ENCODE measurements around the gene NANOS1.

NANOS1 gene

GRCh38 chr10:119059557-119059956 is 30.0 kb downstream of the NANOS1 start:
- TF ChIP-seq CTCF (conservative IDR thresholded peaks at IDR 0.05; ENCODE audit: low read depth, low read length) = no peak
- peak; percentile 20 for DNase-seq (ENCODE audit: low read depth)
- H3K4me3 ChIP-seq (ENCODE audit: low read length) = no peak overlapping the region

GRCh38 chr10:119060107-119060506 is 30.6 kb downstream of the NANOS1 start:
- no peak for TF ChIP-seq CTCF (conservative IDR thresholded peaks at IDR 0.05; ENCODE audit: low read depth, low read length)
- peak; percentile 39 for DNase-seq (ENCODE audit: low read depth)

GRCh38 chr10:119061352-119061751 is 31.8 kb downstream of the NANOS1 start:
- DNase-seq (ENCODE audit: low read depth) = no peak
- no peak for TF ChIP-seq CTCF (conservative IDR thresholded peaks at IDR 0.05; ENCODE audit: low read depth, low read length)
- no peak overlapping the region for H3K4me3 ChIP-seq (ENCODE audit: low read length)

More at GRCh38 chr10:119060107-119060506, 30.6 kb downstream of the NANOS1 start:
- H3K4me3 ChIP-seq (ENCODE audit: low read length) = no peak overlapping the region

GRCh38 chr10:119061926-119062325 is 32.4 kb downstream of the NANOS1 start:
- no peak for TF ChIP-seq CTCF (conservative IDR thresholded peaks at IDR 0.05; ENCODE audit: low read depth, low read length)

GRCh38 chr10:119070395-119071165 is 41.1 kb downstream of the NANOS1 start:
- H3K4me3 ChIP-seq (ENCODE audit: low read length) = no peak overlapping the region
- no peak for TF ChIP-seq CTCF (conservative IDR thresholded peaks at IDR 0.05; ENCODE audit: low read depth, low read length)

More at GRCh38 chr10:119061926-119062325, 32.4 kb downstream of the NANOS1 start:
- DNase-seq (ENCODE audit: low read depth) = no peak
- no peak overlapping the region for H3K4me3 ChIP-seq (ENCODE audit: low read length)

GRCh38 chr10:119073584-119073983 is 44.1 kb downstream of the NANOS1 start:
- no peak for DNase-seq (ENCODE audit: low read depth)
- no peak overlapping the region for H3K4me3 ChIP-seq (ENCODE audit: low read length)
- TF ChIP-seq CTCF (conservative IDR thresholded peaks at IDR 0.05; ENCODE audit: low read depth, low read length) = no peak

More at GRCh38 chr10:119070395-119071165, 41.1 kb downstream of the NANOS1 start:
- no peak for DNase-seq (ENCODE audit: low read depth)

Data from retinal pigment epithelial cell (primary cell).